AG04450 (cell line): Measurements from ENCODE around the gene MICAL1. TPM values are rescaled to one million over a fixed set of nuclear protein-coding genes. Genes with fewer than 3 reads are reported as not detected.

Experiments used
- CTCF ChIA-PET: fragments of 300-600, 350-600 bp; formaldehyde crosslinking; extraction: SDS; loops from one replicate; lab custom pipeline; 2022; ENCODE audit warnings: antibody characterized with exemption, inconsistent platforms; lab: Charles Lee
- POLR2A ChIA-PET: fragments of 350-600 bp; formaldehyde crosslinking; extraction: SDS; loops from one replicate; lab custom pipeline; 2021; ENCODE audit warnings: antibody characterized with exemption, inconsistent platforms; lab: Yijun Ruan, JAX
- DNase-seq: peaks from one replicate; pipeline ENCODE4 v3.0.0-alpha.2; 2011; ENCODE audit warnings: low read depth, low spot score
- H3K27ac ChIP-seq: one replicate; pipeline ENCODE4 v1.5.1; 2012; ENCODE audit warnings: low read depth, low read length, control low read depth
- H3K27me3 ChIP-seq: one replicate; pipeline ENCODE4 v1.6.0; 2012; ENCODE audit warnings: low read length; ENCODE audit not compliant: control insufficient read depth, insufficient read depth
- H3K4me3 ChIP-seq: 2 replicates; pipeline ENCODE4 v1.5.1; 2011; ENCODE audit warnings: mild to moderate bottlenecking, low read depth, low read length, control low read depth
- H3K9me3 ChIP-seq: 2 replicates; pipeline ENCODE4 v1.5.1; 2012; ENCODE audit warnings: low read length; ENCODE audit not compliant: control insufficient read depth, insufficient read depth
- CTCF ChIP-seq: IDR thresholded peaks from 2 replicates; pipeline ENCODE4 v1.5.1; 2011; ENCODE audit warnings: low read depth, low read length, control low read depth, inconsistent platforms
- polyA plus RNA-seq: library from polyadenylated mRNA; depleted of rRNA; stranded (reverse); fragments of >200 nt; gene quantifications from 2 replicates; pipeline ENCODE4 v1.2.3, GENCODE V29; 2011

The MICAL1 gene
- polyA plus RNA-seq, 1 experiment, result 40.9 TPM

GRCh38 chr6:109428889-109429477 lies 26.6 kb downstream of the MICAL1 start:
- H3K4me3 ChIP-seq, result no peak overlapping the region
- H3K9me3 ChIP-seq, result no peaks in the 10 kb centered on the region
- CTCF ChIA-PET, result no interaction called here
- H3K27ac ChIP-seq, result no peak overlapping the region
- H3K27me3 ChIP-seq, result peaks cover 5% of the 10 kb centered on the region
- peak; percentile 30 for DNase-seq
- POLR2A ChIA-PET, result interaction anchor here (0.8 to 1.0 kb wide), 2 partner anchors 12 to 46 kb away, joined by 4 to 7 read pairs; partner anchors contain the start of genes CD164, PPIL6 and SMPD2
- TF ChIP-seq CTCF, result no peak

GRCh38 chr6:109424946-109425345 lies 30.6 kb downstream of the MICAL1 start:
- no peak for DNase-seq
- POLR2A ChIA-PET, result no interaction called here

GRCh38 chr6:109421184-109421583 lies 34.4 kb downstream of the MICAL1 start:
- POLR2A ChIA-PET, result no interaction called here
- Histone ChIP-seq H3K9me3 (no peaks in the 10 kb centered on the region), H3K4me3 (no peak overlapping the region), H3K27me3 (no peaks in the 10 kb centered on the region), H3K27ac (no peak overlapping the region)
- CTCF ChIA-PET, result no interaction called here
- TF ChIP-seq CTCF, result no peak
- DNase-seq, result no peak

More at GRCh38 chr6:109424946-109425345, 30.6 kb downstream of the MICAL1 start:
- CTCF ChIA-PET, result no interaction called here
- no peak for TF ChIP-seq CTCF
- Histone ChIP-seq H3K27ac (no peak overlapping the region), H3K4me3 (no peak overlapping the region), H3K27me3 (no peaks in the 10 kb centered on the region), H3K9me3 (no peaks in the 10 kb centered on the region)

- H3K27me3 ChIP-seq, result no peaks in the 10 kb centered on the region
- TF ChIP-seq CTCF, result no peak
- ChIA-PET POLR2A (no interaction called here), CTCF (no interaction called here)
- DNase-seq, result no peak
- H3K9me3 ChIP-seq, result no peaks in the 10 kb centered on the region
- H3K4me3 ChIP-seq, result no peak overlapping the region
- no peak overlapping the region for H3K27ac ChIP-seq
Observed at GRCh38 chr6:109420751-109421150, 34.8 kb downstream of the MICAL1 start.

GRCh38 chr6:109417646-109418045 lies 37.9 kb downstream of the MICAL1 start:
- no peak overlapping the region for H3K4me3 ChIP-seq
- CTCF ChIA-PET, result interaction anchor here (0.6 kb wide), 1 partner anchor 27 kb away, joined by 3 read pairs; no protein-coding TSS in a partner anchor
- H3K27ac ChIP-seq, result no peak overlapping the region
- TF ChIP-seq CTCF, result no peak
- POLR2A ChIA-PET, result no interaction called here
- DNase-seq, result no peak
- H3K9me3 ChIP-seq, result no peaks in the 10 kb centered on the region
- peaks cover 2% of the 10 kb centered on the region for H3K27me3 ChIP-seq
